CD8-positive, alpha-beta memory T cell (primary cell): Measurements from ENCODE around the gene MRTFA. TPM values are rescaled to one million over a fixed set of nuclear protein-coding genes. Genes with fewer than 3 reads are reported as not detected.
"Not testable (repeated sequence)": the region's sequence is repeated elsewhere in the genome, so short reads cannot be mapped to it uniquely, and the experiment has no call there.

ENCODE experiments used
- CTCF ChIA-PET: fragments of 350-600 bp; sonication (Branson Sonifier 250); formaldehyde crosslinking; loops from one replicate; lab custom pipeline; 2021; ENCODE audit warnings: antibody characterized with exemption; lab: Charles Lee
- POLR2A ChIA-PET: fragments of 350-600 bp; sonication (Branson Sonifier 250); formaldehyde crosslinking; loops from one replicate; lab custom pipeline; 2021; ENCODE audit warnings: antibody characterized with exemption; lab: Charles Lee
- DNase-seq, 5 donors: peaks; one replicate each; pipeline versions ENCODE4 v3.0.0 to v3.0.0-alpha.2; 2020 to 2022; ENCODE audit warnings: mixed read lengths in 1 of 5
- H3K27ac ChIP-seq: one replicate; pipeline ENCODE4 v1.7.0; 2013; ENCODE audit warnings: low read depth, mild to moderate bottlenecking, low read length, moderate library complexity
- H3K27me3 ChIP-seq: 2 replicates; pipeline ENCODE4 v1.7.0; 2013; ENCODE audit warnings: low read length, mild to moderate bottlenecking; ENCODE audit not compliant: insufficient read depth, poor library complexity, severe bottlenecking
- H3K36me3 ChIP-seq: 2 replicates; pipeline ENCODE4 v1.7.0; 2013; ENCODE audit warnings: mild to moderate bottlenecking, low read length, moderate library complexity; ENCODE audit not compliant: insufficient read depth
- H3K4me1 ChIP-seq: 2 replicates; pipeline ENCODE4 v1.7.0; 2013; ENCODE audit warnings: mild to moderate bottlenecking, low read length, moderate library complexity; ENCODE audit not compliant: insufficient read depth
- H3K4me3 ChIP-seq: 2 replicates; pipeline ENCODE4 v1.7.0; 2013; ENCODE audit warnings: mild to moderate bottlenecking, low read length
- H3K9me3 ChIP-seq: 2 replicates; pipeline ENCODE4 v1.7.0; 2013; ENCODE audit warnings: mild to moderate bottlenecking, low read length
- H3K27ac Mint-ChIP-seq, 8 donors: one replicate each; pipeline ENCODE4 v1.8.0; 2020 to 2021; ENCODE audit warnings: mixed read lengths in 8 of 8, mild to moderate bottlenecking in 6 of 8, inconsistent platforms in 3 of 8, moderate library complexity in 3 of 8
- H3K27me3 Mint-ChIP-seq, 2 donors: one replicate each; pipeline ENCODE4 v1.8.0; 2020 to 2021; ENCODE audit warnings: mixed read lengths in 2 of 2, mild to moderate bottlenecking in 1 of 2, moderate library complexity in 1 of 2
- H3K36me3 Mint-ChIP-seq, 3 donors: one replicate each; pipeline ENCODE4 v1.8.0; 2020 to 2021; ENCODE audit warnings: mixed read lengths in 3 of 3, inconsistent platforms in 1 of 3, mild to moderate bottlenecking in 1 of 3
- H3K4me1 Mint-ChIP-seq, 3 donors: one replicate each; pipeline ENCODE4 v1.8.0; 2020 to 2021; ENCODE audit warnings: mixed read lengths in 3 of 3, inconsistent platforms in 1 of 3, mild to moderate bottlenecking in 1 of 3
- H3K4me3 Mint-ChIP-seq, 7 donors: one replicate each; pipeline ENCODE4 v1.8.0; 2020 to 2021; ENCODE audit warnings: mixed read lengths in 7 of 7, mild to moderate bottlenecking in 6 of 7, moderate library complexity in 4 of 7, inconsistent platforms in 2 of 7
- H3K9me3 Mint-ChIP-seq, 5 donors: one replicate each; pipeline ENCODE4 v1.8.0; 2020 to 2022; ENCODE audit warnings: mixed read lengths in 5 of 5, mild to moderate bottlenecking in 3 of 5, moderate library complexity in 2 of 5, inconsistent platforms in 1 of 5
- polyA plus RNA-seq: library from polyadenylated mRNA; unstranded; fragments of 300-500 nt; fragmentation: Illumina TruSeq; gene quantifications from one replicate; pipeline ENCODE4 v1.2.3, GENCODE V29; 2021
- total RNA-seq, 2 experiments: library from RNA; stranded (reverse); gene quantifications; one replicate each; pipeline ENCODE4 v1.2.3, GENCODE V29; 2021

MRTFA gene
- total and polyA plus RNA-seq, 3 experiments from 2014 or later, result 22.9 to 40.5 (median 38.6) TPM

- Mint-ChIP-seq H3K9me3 (no peaks in the 10 kb centered on the region), H3K27ac (no peak overlapping the region), H3K36me3 (peaks cover 0 to 5% (median 3%) of the 10 kb centered on the region in 3 donors), H3K4me3 (no peak overlapping the region), H3K4me1 (peaks cover 5 to 17% (median 14%) of the 10 kb centered on the region in 3 donors), H3K27me3 (no peaks in the 10 kb centered on the region)
- no peak overlapping the region for H3K27ac ChIP-seq
- no peak for DNase-seq
- H3K9me3 ChIP-seq, result no peaks in the 10 kb centered on the region
- POLR2A ChIA-PET, result no interaction called here
- H3K4me1 ChIP-seq, result no peaks in the 10 kb centered on the region
- CTCF ChIA-PET, result no interaction called here
- H3K27me3 ChIP-seq, result no peaks in the 10 kb centered on the region
- H3K4me3 ChIP-seq, result no peak overlapping the region
- H3K36me3 ChIP-seq, result no peaks in the 10 kb centered on the region
These were observed 129.0 kb downstream of the MRTFA start for GRCh38 chr22:40507491-40507890.

- H3K4me1 Mint-ChIP-seq, result peaks cover 5 to 17% (median 14%) of the 10 kb centered on the region in 3 donors
- POLR2A ChIA-PET, result no interaction called here
- peaks cover 0 to 5% (median 3%) of the 10 kb centered on the region in 3 donors for H3K36me3 Mint-ChIP-seq
- CTCF ChIA-PET, result interaction anchor here (1.6 kb wide), 1 partner anchor 139 kb away, joined by 7 read pairs; no protein-coding TSS in a partner anchor
- no peak overlapping the region for H3K27ac ChIP-seq
- DNase-seq, result no peak
- no peaks in the 10 kb centered on the region for H3K27me3 ChIP-seq
- no peak overlapping the region for H3K27ac Mint-ChIP-seq
- no peak overlapping the region for H3K4me3 ChIP-seq
- no peaks in the 10 kb centered on the region for H3K9me3 Mint-ChIP-seq
- H3K4me1 ChIP-seq, result no peaks in the 10 kb centered on the region
- no peaks in the 10 kb centered on the region for H3K9me3 ChIP-seq
- no peaks in the 10 kb centered on the region for H3K27me3 Mint-ChIP-seq
- H3K36me3 ChIP-seq, result no peaks in the 10 kb centered on the region
- H3K4me3 Mint-ChIP-seq, result no peak overlapping the region
These were observed 129.8 kb downstream of the MRTFA start for GRCh38 chr22:40506762-40507161.

- ChIA-PET POLR2A (no interaction called here), CTCF (interaction anchor here (0.9 kb wide), 1 partner anchor 13 kb away, joined by 3 read pairs; no protein-coding TSS in a partner anchor)
- Histone ChIP-seq H3K27ac (no peak overlapping the region), H3K9me3 (no peaks in the 10 kb centered on the region), H3K27me3 (no peaks in the 10 kb centered on the region), H3K4me3 (no peak overlapping the region), H3K36me3 (no peaks in the 10 kb centered on the region), H3K4me1 (no peaks in the 10 kb centered on the region)
- Mint-ChIP-seq H3K9me3 (no peaks in the 10 kb centered on the region), H3K4me1 (peaks cover 3 to 14% (median 5%) of the 10 kb centered on the region in 3 donors), H3K36me3 (peaks cover 0 to 5% (median 2%) of the 10 kb centered on the region in 3 donors), H3K4me3 (no peak overlapping the region), H3K27me3 (no peaks in the 10 kb centered on the region), H3K27ac (peak overlapping the region in 1 of 8 donors; percentile 81)
- DNase-seq, result no peak
These were observed 132.0 kb downstream of the MRTFA start for GRCh38 chr22:40504285-40505249.

- H3K27ac Mint-ChIP-seq, result peak overlapping the region in 1 of 8 donors; percentile 21
- H3K27me3 Mint-ChIP-seq, result no peaks in the 10 kb centered on the region
- no peak overlapping the region for H3K4me3 ChIP-seq
- no peaks in the 10 kb centered on the region for H3K4me1 ChIP-seq
- CTCF ChIA-PET, result no interaction called here
- POLR2A ChIA-PET, result no interaction called here
- H3K4me1 Mint-ChIP-seq, result peaks cover 7 to 16% (median 10%) of the 10 kb centered on the region in 3 donors
- no peaks in the 10 kb centered on the region for H3K36me3 ChIP-seq
- H3K27ac ChIP-seq, result no peak overlapping the region
- no peaks in the 10 kb centered on the region for H3K9me3 ChIP-seq
- H3K4me3 Mint-ChIP-seq, result no peak overlapping the region
- no peaks in the 10 kb centered on the region for H3K9me3 Mint-ChIP-seq
- no peak for DNase-seq
- H3K36me3 Mint-ChIP-seq, result peaks cover 0 to 7% (median 1%) of the 10 kb centered on the region in 3 donors
- H3K27me3 ChIP-seq, result no peaks in the 10 kb centered on the region
These were observed 133.6 kb downstream of the MRTFA start for GRCh38 chr22:40502919-40503318.

- H3K36me3 ChIP-seq, CTCF ChIA-PET, H3K9me3 Mint-ChIP-seq, H3K27me3 Mint-ChIP-seq, DNase-seq, H3K4me3 Mint-ChIP-seq, H3K36me3 Mint-ChIP-seq, H3K27ac Mint-ChIP-seq, H3K9me3 ChIP-seq, H3K4me1 ChIP-seq, H3K4me3 ChIP-seq, POLR2A ChIA-PET, H3K27me3 ChIP-seq, H3K27ac ChIP-seq: not testable (repeated sequence)
- H3K4me1 Mint-ChIP-seq, result peaks cover 12 to 22% (median 14%) of the 10 kb centered on the region in 3 donors
These were observed 136.1 kb downstream of the MRTFA start for GRCh38 chr22:40500465-40500786.

GRCh38 chr22:40499209-40499623 is 137.3 kb downstream of the MRTFA start:
- Histone ChIP-seq H3K27ac (no peak overlapping the region), H3K36me3 (no peaks in the 10 kb centered on the region), H3K4me3 (no peak overlapping the region), H3K9me3 (no peaks in the 10 kb centered on the region), H3K4me1 (no peaks in the 10 kb centered on the region), H3K27me3 (no peaks in the 10 kb centered on the region)
- peaks cover 0 to 7% (median 1%) of the 10 kb centered on the region in 3 donors for H3K36me3 Mint-ChIP-seq
- H3K4me3 Mint-ChIP-seq, result no peak overlapping the region
- no peak for DNase-seq
- peaks cover 14 to 26% (median 14%) of the 10 kb centered on the region in 3 donors for H3K4me1 Mint-ChIP-seq
- POLR2A ChIA-PET, result no interaction called here
- H3K9me3 Mint-ChIP-seq, result no peaks in the 10 kb centered on the region
- no peaks in the 10 kb centered on the region for H3K27me3 Mint-ChIP-seq
- H3K27ac Mint-ChIP-seq, result peak overlapping the region in 1 of 8 donors; percentile 71
- CTCF ChIA-PET, result no interaction called here

GRCh38 chr22:40498420-40499208 is 137.9 kb downstream of the MRTFA start:
- H3K4me3 ChIP-seq, result no peak overlapping the region
- CTCF ChIA-PET, result interaction anchor here (1.6 kb wide), 1 partner anchor 10 kb away, joined by 6 read pairs; no protein-coding TSS in a partner anchor
- H3K27me3 ChIP-seq, result no peaks in the 10 kb centered on the region
- no peak for DNase-seq
- peaks cover 15 to 29% (median 18%) of the 10 kb centered on the region in 3 donors for H3K4me1 Mint-ChIP-seq
- no peaks in the 10 kb centered on the region for H3K9me3 Mint-ChIP-seq
- no peaks in the 10 kb centered on the region for H3K4me1 ChIP-seq
- H3K27ac Mint-ChIP-seq, result peak overlapping the region in 2 of 8 donors; percentile 9 to 25
- no peak overlapping the region for H3K27ac ChIP-seq
- no peaks in the 10 kb centered on the region for H3K36me3 ChIP-seq
- POLR2A ChIA-PET, result no interaction called here
- no peaks in the 10 kb centered on the region for H3K27me3 Mint-ChIP-seq
- no peak overlapping the region for H3K4me3 Mint-ChIP-seq
- H3K36me3 Mint-ChIP-seq, result peaks cover 0 to 7% (median 1%) of the 10 kb centered on the region in 3 donors
- no peaks in the 10 kb centered on the region for H3K9me3 ChIP-seq
